Measurements from ENCODE around the gene CERCAM.

DNA sequence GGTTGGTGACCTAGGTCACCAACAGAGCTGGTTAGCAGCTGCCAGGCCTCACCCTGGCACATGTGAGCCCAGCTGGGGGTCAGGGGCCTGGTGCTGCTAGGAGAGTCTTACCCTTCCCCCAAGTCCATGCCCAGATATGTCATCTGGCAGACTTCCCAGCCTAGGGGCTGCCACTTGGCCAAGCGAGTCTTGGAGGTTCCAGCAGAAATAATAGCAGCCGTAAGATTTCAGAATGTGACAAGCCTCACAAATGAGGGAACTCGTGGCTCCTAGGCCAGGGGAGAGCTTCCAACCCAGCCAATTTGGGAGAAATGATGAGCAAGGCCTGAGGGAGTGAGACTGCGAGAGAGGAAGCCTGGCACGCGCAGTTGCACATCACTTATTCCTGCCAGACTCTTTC is 38.4 kb upstream of the CERCAM start:
- TF ChIP-seq, protein P1, sequence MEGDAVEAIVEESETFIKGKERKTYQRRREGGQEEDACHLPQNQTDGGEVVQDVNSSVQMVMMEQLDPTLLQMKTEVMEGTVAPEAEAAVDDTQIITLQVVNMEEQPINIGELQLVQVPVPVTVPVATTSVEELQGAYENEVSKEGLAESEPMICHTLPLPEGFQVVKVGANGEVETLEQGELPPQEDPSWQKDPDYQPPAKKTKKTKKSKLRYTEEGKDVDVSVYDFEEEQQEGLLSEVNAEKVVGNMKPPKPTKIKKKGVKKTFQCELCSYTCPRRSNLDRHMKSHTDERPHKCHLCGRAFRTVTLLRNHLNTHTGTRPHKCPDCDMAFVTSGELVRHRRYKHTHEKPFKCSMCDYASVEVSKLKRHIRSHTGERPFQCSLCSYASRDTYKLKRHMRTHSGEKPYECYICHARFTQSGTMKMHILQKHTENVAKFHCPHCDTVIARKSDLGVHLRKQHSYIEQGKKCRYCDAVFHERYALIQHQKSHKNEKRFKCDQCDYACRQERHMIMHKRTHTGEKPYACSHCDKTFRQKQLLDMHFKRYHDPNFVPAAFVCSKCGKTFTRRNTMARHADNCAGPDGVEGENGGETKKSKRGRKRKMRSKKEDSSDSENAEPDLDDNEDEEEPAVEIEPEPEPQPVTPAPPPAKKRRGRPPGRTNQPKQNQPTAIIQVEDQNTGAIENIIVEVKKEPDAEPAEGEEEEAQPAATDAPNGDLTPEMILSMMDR (IDR thresholded peaks at IDR 0.05), result no peak
- no peak for TF ChIP-seq POLR2A (IDR thresholded peaks at IDR 0.05)
- TF ChIP-seq POLR2AphosphoS5 (IDR thresholded peaks at IDR 0.05), result no peak
- TF ChIP-seq EP300 (IDR thresholded peaks at IDR 0.05), result no peak
